Caki2 (cell line): ENCODE measurements around the gene EYS. TPM values are rescaled to one million over a fixed set of nuclear protein-coding genes. Genes with fewer than 3 reads are reported as not detected.
"Not testable (repeated sequence)": the region's sequence is repeated elsewhere in the genome, so short reads cannot be mapped to it uniquely, and the experiment has no call there.

Source experiments
- DNase-seq: peaks from one replicate; pipeline ENCODE4 v3.0.0-alpha.2; 2015; ENCODE audit warnings: low read depth
- in situ Hi-C: cut with HindIII; loops from 2 replicates; pipeline ENCODE4 v1.10.0; 2016; ENCODE audit warnings: low sequenced_read_pairs, low pct_unique_long_range_greater_than_20kb, mixed read lengths
- total RNA-seq: library from RNA; depleted of rRNA; stranded (reverse); fragments of >200 nt; shearing (Covaris generic); gene quantifications from 2 replicates; pipeline ENCODE4 v1.2.3, GENCODE V29; 2014; ENCODE audit warnings: low replicate concordance

Gene EYS
- total RNA-seq, 1 experiment from 2014 or later, result not detected

- no peak for DNase-seq
- in situ Hi-C loops, result no loop called here
Observed at GRCh38 chr6:64459411-64459944, 1247.5 kb downstream of the EYS start.

DNA sequence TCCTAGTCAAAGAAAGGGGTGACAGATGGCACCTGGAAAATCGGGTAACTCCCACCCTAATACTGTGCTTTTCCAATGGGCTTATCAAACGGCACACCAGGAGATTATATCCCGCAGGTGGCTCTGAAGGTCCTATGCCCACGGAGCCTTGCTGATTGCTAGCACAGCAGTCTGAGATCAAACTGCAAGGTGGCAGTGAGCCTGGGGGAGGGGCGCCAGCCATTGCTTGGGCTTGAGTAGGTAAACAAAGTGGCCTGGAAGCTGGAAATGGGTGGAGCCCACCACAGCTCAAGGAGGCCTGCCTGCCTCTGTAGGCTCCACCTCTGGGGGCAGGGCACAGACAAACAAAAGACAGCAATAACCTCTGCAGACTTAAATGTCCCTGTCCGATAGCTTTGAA lies 1258.9 kb downstream of the EYS start:
- DNase-seq, in situ Hi-C loops: not testable (repeated sequence)

DNA sequence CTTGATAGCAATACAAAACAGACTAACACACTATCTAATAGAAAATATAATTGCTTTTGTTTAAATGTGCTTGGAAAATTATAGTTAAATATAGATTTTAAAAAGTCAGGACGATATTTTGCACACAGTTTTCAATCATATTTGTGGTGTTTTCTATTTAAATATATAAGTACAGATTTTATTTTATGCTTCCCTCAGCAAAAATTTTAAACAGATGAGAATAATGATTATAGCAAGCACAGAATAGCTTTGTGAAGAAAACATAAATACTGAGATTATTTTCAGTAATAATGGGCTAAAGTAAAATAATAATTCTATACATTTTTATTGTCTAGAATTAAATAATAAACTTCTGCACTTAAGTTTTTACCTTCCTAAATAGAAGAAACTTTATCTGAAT lies 1262.0 kb downstream of the EYS start:
- DNase-seq, result no peak
- in situ Hi-C loops, result no loop called here

GRCh38 chr6:64439274-64439673 lies 1267.8 kb downstream of the EYS start:
- in situ Hi-C loops, result no loop called here
- DNase-seq, result no peak

DNA sequence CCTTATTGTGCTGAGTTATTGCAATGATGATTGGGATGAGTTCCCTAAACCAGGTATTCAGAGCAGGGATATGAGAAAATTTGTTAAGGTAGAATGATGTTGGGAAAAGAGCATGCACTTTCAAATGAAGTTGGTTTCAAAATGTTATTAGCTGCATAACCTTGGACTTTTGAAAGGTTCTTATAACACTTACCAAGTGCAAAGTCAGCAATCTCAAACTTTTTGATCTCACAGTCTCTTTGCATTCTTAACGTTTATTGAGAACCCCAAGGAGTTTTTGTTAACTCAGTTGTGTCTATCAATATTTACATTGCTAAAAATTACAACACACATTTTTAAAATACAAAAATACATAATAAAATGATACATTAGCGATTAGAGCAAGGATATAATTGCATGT lies 1269.0 kb downstream of the EYS start:
- in situ Hi-C loops, result no loop called here
- no peak for DNase-seq

DNA sequence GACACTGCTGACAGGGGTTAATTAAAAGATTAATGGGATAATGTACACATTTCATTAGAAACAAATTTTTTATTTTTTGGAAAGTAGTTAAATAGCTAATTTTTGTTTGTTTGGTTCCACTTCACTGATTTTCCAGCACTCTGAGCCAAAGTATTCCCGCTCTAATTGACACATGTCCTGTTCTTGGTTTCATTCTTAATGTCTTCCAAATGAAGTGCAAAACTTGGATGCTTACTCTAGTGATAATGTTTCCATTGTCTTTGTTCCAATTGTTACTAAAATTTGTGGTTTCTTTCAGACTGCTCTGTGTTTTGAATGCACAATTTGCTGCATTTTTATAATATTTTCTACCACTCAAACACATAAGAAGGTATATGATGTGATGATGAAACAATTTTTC lies 1277.1 kb downstream of the EYS start:
- no peak for DNase-seq
- in situ Hi-C loops, result no loop called here

DNA sequence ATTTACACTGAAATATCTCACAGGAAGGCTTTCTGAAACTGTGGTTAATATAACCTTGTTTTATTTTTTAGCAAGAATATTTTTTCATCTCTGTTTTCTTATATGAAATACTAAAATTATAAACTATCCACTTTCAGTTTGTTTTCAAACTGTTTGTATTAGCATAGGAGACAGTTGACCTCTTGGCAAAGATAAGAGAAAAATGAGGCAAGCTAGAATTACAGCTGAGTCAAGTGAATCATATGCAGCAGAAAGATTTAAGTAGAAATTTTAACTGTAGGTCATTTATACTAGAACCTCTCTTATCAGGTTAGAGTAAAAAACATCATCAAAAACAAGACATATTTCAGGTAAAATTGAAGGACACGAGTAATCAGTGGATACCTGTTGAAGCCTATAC lies 1278.8 kb downstream of the EYS start:
- DNase-seq, result no peak
- in situ Hi-C loops, result no loop called here

GRCh38 chr6:64415926-64416325 lies 1291.1 kb downstream of the EYS start:
- in situ Hi-C loops, result no loop called here
- DNase-seq, result no peak

GRCh38 chr6:64411226-64411625 lies 1295.8 kb downstream of the EYS start:
- in situ Hi-C loops, result no loop called here
- DNase-seq, result no peak

DNA sequence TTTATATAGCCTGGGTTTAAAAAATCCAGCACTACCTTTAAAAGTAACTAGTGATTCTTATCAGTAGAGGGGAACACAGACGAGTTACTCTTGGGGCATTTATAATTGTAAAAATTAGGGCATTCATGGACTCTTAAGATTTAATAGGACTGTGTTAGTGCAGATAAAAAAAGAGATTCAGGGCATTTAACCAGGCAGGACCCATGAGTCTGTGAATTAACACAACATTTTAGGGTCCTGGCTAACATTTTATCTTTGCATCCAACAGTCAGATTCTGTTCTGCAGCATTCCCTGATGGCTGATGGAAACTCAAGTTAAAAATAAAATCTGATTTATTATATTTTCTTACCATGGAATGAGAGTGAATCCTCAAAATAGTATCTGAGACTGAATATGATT lies 1297.1 kb downstream of the EYS start:
- no peak for DNase-seq
- in situ Hi-C loops, result no loop called here

DNA sequence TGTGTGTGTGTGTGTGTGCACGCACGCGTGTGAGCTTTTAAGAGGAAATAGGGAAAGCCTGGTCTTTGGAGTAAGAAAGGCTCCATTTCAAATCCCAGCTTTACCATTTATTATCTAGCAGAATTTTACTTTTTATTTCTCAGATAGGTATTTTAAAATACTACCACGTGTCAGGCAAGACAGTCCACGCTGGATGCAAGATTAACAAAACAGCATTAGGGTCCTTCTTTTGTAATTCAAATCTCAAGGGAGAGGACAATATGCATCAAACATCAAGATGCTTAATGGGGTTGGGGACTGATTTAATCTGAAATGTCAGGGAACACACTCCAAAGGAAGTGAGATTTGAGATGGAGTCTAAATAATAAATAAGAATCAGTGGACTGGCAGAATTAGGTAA lies 1302.6 kb downstream of the EYS start:
- DNase-seq, result no peak
- in situ Hi-C loops, result no loop called here

- no peak for DNase-seq
- in situ Hi-C loops, result no loop called here
Observed at GRCh38 chr6:64383277-64383676, 1323.7 kb downstream of the EYS start.

GRCh38 chr6:64376394-64376793 lies 1330.6 kb downstream of the EYS start:
- no peak for DNase-seq
- in situ Hi-C loops, result no loop called here

GRCh38 chr6:64357430-64357829 lies 1349.6 kb downstream of the EYS start:
- in situ Hi-C loops, result no loop called here
- DNase-seq, result no peak

DNA sequence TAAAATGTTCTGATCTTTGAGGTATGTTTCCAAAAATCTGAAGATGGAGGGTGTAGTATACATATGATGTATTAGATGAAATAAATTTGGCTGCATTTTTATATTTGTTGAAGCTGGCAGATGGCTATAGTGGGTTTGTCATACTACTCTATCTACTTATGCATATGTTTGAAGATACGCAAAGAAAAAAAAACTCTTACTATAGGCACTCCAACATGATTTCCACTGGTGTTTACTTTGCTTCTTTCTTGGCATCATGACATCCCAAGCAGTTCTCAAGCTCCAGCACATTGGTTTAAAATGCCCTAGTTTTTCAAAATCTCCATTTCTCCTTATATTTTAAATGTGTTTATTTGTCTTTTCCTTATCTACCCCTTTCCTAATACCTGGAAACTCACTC lies 1359.6 kb downstream of the EYS start:
- in situ Hi-C loops, result no loop called here

DNA sequence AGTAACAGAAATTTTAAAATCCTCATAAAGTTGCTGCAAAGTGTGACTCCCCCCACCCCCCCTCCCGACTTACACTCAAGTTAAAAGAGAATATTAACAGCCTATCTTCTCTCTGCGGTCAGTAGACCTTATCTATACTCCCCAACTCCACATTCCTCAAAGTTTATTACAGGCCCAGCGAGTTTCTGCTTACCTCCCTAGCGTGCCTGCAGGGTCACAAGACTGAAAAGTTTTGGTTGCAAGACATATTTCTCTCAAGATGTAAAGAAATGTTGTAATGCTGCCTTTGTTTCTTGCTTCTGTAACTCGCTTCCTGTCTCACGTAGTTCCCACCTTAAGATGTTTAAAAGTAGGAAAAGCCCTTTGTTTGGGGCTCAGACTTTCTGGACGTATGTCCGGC lies 1371.8 kb downstream of the EYS start:
- in situ Hi-C loops, result no loop called here
- DNase-seq, result no peak

More for the DNA sequence above, 1359.6 kb downstream of the EYS start:
- DNase-seq, result no peak

DNA sequence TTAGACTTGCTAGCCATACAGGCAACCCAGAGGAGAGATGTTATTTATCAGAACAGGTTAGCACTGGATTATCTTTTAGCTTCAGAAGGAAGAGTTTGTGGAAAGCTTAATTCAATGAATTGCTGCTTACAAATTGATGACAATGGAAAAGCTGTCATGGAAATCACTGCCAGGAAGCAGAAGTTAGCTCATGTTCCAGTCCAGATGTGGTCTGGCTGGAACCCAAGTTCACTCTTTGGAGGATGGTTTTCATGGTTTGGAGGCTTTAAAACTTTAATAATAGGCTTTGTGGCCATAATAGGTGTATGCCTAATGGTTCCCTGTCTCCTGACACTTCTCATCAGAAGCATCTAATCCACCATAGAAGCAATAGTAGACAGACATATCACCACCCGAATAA lies 1372.4 kb downstream of the EYS start:
- in situ Hi-C loops, result no loop called here
- DNase-seq, result no peak

- peak; percentile 78 for DNase-seq
- in situ Hi-C loops, result no loop called here
Observed at GRCh38 chr6:64330694-64331307, 1376.2 kb downstream of the EYS start.

DNA sequence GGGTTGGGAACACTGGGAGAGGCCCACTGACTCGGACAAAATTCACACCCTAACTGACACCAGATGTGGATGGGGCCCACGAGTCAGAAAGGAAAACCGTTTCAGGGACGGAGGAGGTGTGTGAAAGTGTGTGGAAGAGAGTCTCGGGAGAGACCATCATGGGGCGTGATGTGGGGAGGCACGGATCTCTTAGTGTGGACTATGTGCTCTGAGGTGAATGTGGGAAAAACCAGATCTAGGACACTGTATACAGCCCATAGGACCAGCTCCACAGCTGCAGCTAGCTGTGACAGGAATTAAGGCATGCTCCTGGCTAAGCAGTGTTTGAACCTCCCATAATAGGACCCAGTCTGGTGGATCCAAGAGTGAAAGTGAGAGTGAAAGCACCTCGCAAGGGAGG lies 1380.1 kb downstream of the EYS start:
- no peak for DNase-seq
- in situ Hi-C loops, result no loop called here

GRCh38 chr6:64325093-64325492 lies 1381.9 kb downstream of the EYS start:
- DNase-seq, result no peak
- in situ Hi-C loops, result no loop called here
